GM10266 (cell line): ENCODE data around the gene ZFP36L1.

Source experiments
- DNase-seq: peaks from one replicate; pipeline ENCODE4 v3.0.0; 2012; ENCODE audit errors: extremely low spot score
- CTCF ChIP-seq: IDR thresholded peaks from 2 replicates; pipeline ENCODE4 v1.5.1; 2012; ENCODE audit warnings: mild to moderate bottlenecking, low read depth; ENCODE audit not compliant: control insufficient read depth, insufficient read depth; ENCODE audit errors: missing control alignments

ZFP36L1 gene

DNA sequence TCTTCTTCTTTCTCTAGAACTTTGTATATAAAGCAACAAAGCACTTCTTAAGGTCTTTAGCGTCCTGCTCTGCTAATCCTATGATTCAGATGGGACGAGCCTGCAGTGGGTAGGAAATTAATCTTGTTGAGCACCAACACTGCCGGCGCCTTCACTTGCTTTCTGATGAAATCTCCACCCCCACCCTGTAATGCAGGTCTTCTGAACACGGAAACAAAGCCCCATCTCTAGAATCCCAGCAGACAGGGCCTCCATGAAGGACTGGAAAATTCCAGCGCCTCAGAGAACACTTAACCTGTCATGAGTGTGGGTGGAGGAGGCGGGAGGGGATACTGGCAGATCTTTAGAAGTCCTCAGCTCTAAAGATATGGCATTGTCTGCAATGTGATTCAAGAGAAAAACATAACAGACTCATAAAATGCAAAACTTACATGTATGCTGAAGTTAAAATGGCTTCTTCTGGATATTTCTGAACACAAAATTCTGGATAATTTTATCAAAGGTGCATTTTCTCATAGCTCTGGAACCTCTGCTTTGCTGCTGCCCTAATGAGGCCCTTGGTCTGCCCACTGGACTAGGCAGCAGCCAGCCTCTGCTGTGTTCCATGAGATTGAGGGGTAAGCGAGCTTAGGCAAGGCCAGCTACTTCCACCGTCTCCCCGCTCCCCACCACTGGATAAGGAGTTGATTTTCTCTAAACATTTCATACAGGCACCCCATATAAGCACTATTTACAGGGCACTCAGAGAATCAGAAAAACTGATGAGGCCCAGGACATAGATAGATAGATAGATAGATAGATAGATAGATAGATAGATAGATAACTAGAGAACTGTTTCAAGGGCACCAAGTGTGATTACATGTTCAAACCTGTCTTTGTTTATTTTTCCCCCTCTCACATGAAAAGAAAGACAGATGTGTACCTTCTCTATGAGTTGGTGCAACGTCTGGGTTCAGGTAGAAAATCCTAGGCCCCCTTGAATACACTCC, 43.1 kb downstream of the ZFP36L1 start:
- TF ChIP-seq CTCF: no peak
- no peak for DNase-seq

DNA sequence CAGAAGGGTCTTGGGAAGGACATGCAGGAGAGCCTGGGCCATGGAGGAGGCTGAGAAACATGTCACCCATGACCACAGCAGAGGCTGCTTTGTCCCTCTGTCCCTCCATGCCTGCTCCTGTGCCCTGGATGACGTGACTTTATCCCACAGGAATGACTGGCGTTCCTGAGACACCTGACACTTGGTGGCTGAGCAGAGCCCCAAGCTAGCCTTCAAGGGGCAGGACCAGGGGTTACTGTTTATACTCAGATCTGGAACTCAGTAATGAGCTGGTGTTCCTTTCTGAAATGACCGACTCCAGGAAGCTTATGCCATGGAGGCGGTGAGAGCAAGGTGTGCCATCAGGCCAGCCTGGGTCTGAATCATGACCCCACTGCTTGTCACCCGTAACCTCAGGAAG, 44.2 kb downstream of the ZFP36L1 start:
- DNase-seq: no peak
- TF ChIP-seq CTCF: no peak

GRCh38 chr14:68748260-68748659, 44.6 kb downstream of the ZFP36L1 start:
- DNase-seq: no peak
- no peak for TF ChIP-seq CTCF

- TF ChIP-seq CTCF: no peak
- no peak for DNase-seq
Observed at GRCh38 chr14:68747393-68747792, 45.5 kb downstream of the ZFP36L1 start.

GRCh38 chr14:68744613-68745012, 48.3 kb downstream of the ZFP36L1 start:
- DNase-seq: no peak
- no peak for TF ChIP-seq CTCF

- TF ChIP-seq CTCF: no peak
- peak; percentile 71 for DNase-seq
Observed at GRCh38 chr14:68741839-68742470, 50.9 kb downstream of the ZFP36L1 start.

DNA sequence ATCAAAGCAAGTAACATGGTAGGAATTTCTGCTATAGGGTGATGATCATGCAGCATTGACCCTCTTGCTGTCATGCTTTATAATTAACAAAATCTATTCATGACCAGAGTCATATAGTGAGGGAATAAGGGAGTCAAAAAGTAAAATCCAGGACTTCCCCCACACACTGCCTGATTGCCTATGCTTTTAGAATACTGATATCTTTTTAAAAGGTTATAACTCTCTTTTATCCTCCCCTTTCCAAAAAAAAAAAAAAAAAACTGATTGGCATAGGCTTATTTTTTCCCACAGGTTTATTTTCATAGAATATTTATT, 51.4 kb downstream of the ZFP36L1 start:
- no peak for TF ChIP-seq CTCF

More for the DNA sequence above, 51.4 kb downstream of the ZFP36L1 start:
- no peak for DNase-seq
